Spleen (tissue), 13 donors: Measurements from ENCODE around the gene ZNF576. TPM values are rescaled to one million over a fixed set of nuclear protein-coding genes. Genes with fewer than 3 reads are reported as not detected.
"Not testable (repeated sequence)": the region's sequence is repeated elsewhere in the genome, so short reads cannot be mapped to it uniquely, and the experiment has no call there.

Source experiments
- DNase-seq: peaks from one replicate; pipeline ENCODE4 v3.0.0-alpha.2; 2020
- H3K27ac ChIP-seq, 8 donors: fragments of 200-600 bp; sonication (generic) in 7 of 8; 1 replicate in 4 of 8; 2 replicates in 4 of 8; pipeline versions ENCODE4 v1.5.0 to v1.8.0; 2016 to 2021; ENCODE audit warnings: inconsistent platforms in 4 of 8, mild to moderate bottlenecking in 4 of 8, moderate library complexity in 1 of 8
- H3K27me3 ChIP-seq, 7 donors: fragments of 200-600 bp; sonication (generic) in 6 of 7; replicated peaks in 1 of 7; 1 replicate in 4 of 7; 2 replicates in 3 of 7; pipeline versions ENCODE4 v1.5.0 to v1.8.0; 2016 to 2021; ENCODE audit warnings: inconsistent platforms in 3 of 7, mild to moderate bottlenecking in 1 of 7
- H3K36me3 ChIP-seq, 6 donors: fragments of 200-600 bp; sonication (generic) in 5 of 6; 1 replicate in 4 of 6; 2 replicates in 2 of 6; pipeline versions ENCODE4 v1.5.0 to v1.8.0; 2016 to 2021; ENCODE audit warnings: inconsistent platforms in 2 of 6
- H3K4me1 ChIP-seq, 6 donors: fragments of 200-600 bp; sonication (generic) in 5 of 6; 1 replicate in 3 of 6; 2 replicates in 3 of 6; pipeline versions ENCODE4 v1.5.0 to v1.8.0; 2016 to 2021; ENCODE audit warnings: inconsistent platforms in 3 of 6
- H3K4me3 ChIP-seq, 8 donors: fragments of 200-600 bp; sonication (generic) in 7 of 8; 1 replicate in 4 of 8; 2 replicates in 4 of 8; pipeline versions ENCODE4 v1.5.0 to v1.8.0; 2016 to 2021; ENCODE audit warnings: inconsistent platforms in 4 of 8, mild to moderate bottlenecking in 4 of 8, moderate library complexity in 2 of 8
- H3K9me3 ChIP-seq, 8 donors: fragments of 200-600 bp; sonication (generic) in 7 of 8; 1 replicate in 4 of 8; 2 replicates in 4 of 8; pipeline versions ENCODE4 v1.5.0 to v1.8.0; 2016 to 2021; ENCODE audit warnings: inconsistent platforms in 4 of 8
- POLR2A ChIP-seq, 3 donors: fragments of 450-650 bp; IDR thresholded peaks; one replicate each; pipeline ENCODE4 v1.5.1; 2017; ENCODE audit warnings: antibody characterized with exemption in 3 of 3, mild to moderate bottlenecking in 1 of 3
- POLR2AphosphoS5 ChIP-seq, 3 donors: sonication (generic); formaldehyde crosslinking; IDR thresholded peaks; one replicate each; pipeline ENCODE4 v1.5.1; 2017; ENCODE audit warnings: antibody characterized with exemption in 3 of 3
- WGBS, 5 donors: extraction: QIAGEN DNeasy Blood & Tissue Kit in 3 of 5; methylation state at CpG; one replicate each; pipeline versions ENCODE4 v1.1.5 to v1.1.7; 2013 to 2018; 5-methylcytosine and 5-hydroxymethylcytosine counted together
- intact Hi-C: fragments of 100-400 bp; cut with DNase I; formaldehyde crosslinking; loops from one replicate; pipeline ENCODE4 v1.15.0; 2023; ENCODE audit warnings: low total_unique reads
- long read RNA-seq, 2 donors: transcript quantifications; one replicate each; lab custom pipeline, GENCODE V29; 2026
- polyA plus RNA-seq, 3 donors: library from polyadenylated mRNA; stranded (reverse); fragments of 200-250 nt; gene quantifications; one replicate each; pipeline ENCODE4 v1.2.1, GENCODE V29; 2013
- total RNA-seq, 7 donors: library from RNA; depleted of rRNA in 3 of 7; stranded (reverse); fragments of >200 nt in 3 of 7; fragmentation: NEBNext Ultra II Directional in 4 of 7; extraction: Animal tissue kit (Norgen Biotek cat#: 25700) in 4 of 7; gene quantifications; one replicate each; pipeline versions ENCODE4 v1.1.0 to v1.2.1, GENCODE V29; 2016 to 2021
- TF ChIP-seq, protein P1 (sequence below), 11 experiments: fragments of 200-600 bp in 7 of 11; fragments of 450-650 bp in 4 of 11; sonication (generic) in 4 of 11; IDR thresholded peaks in 8 of 11; conservative IDR thresholded peaks in 3 of 11; 1 replicate in 7 of 11; 2 replicates in 4 of 11; pipeline versions ENCODE4 v1.4.0 to v1.8.0; 2016 to 2021; ENCODE audit warnings: antibody characterized with exemption in 11 of 11, inconsistent platforms in 4 of 11, mild to moderate bottlenecking in 1 of 11
- donor health status: healthy with polysubstance abuse.
- donor health status: DM: no; HTN: no; CAD: no; lungs with moderate emphysema.
- donor health status: DM: no; HTN: no; CAD: no.
- donor health status: Bipolar disorder and iron deficiency.
- donor health status: healthy.
- donor health status: DM: no; HTN: no; CAD: no.
- donor health status: DM: yes; HTN: yes; CAD: no.

The ZNF576 gene, protein sequence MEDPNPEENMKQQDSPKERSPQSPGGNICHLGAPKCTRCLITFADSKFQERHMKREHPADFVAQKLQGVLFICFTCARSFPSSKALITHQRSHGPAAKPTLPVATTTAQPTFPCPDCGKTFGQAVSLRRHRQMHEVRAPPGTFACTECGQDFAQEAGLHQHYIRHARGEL
- 10 to 100 TPM in 5 of 7 donors, 1 to 10 TPM in 2; 8.1 to 12.9 (median 11.5) TPM for total RNA-seq
- 10 to 100 TPM in 1 of 3 donors, 1 to 10 TPM in 2; 6.9 to 14.7 (median 9.8) TPM for polyA plus RNA-seq
- long read RNA-seq, donor 1, transcript ZNF576-201 (3 exons, 2,566 nt) = major isoform, 5 of 5 reads
- long read RNA-seq, donor 1, partial matches to known transcripts = 0 of 5 reads
- long read RNA-seq, donor 1, other reads (novel, unspliced or antisense) = 0 of 5 reads
- long read RNA-seq, donor 2, partial matches to known transcripts = 0 of 2 reads
- long read RNA-seq, donor 2, other reads (novel, unspliced or antisense) = 0 of 2 reads

DNA sequence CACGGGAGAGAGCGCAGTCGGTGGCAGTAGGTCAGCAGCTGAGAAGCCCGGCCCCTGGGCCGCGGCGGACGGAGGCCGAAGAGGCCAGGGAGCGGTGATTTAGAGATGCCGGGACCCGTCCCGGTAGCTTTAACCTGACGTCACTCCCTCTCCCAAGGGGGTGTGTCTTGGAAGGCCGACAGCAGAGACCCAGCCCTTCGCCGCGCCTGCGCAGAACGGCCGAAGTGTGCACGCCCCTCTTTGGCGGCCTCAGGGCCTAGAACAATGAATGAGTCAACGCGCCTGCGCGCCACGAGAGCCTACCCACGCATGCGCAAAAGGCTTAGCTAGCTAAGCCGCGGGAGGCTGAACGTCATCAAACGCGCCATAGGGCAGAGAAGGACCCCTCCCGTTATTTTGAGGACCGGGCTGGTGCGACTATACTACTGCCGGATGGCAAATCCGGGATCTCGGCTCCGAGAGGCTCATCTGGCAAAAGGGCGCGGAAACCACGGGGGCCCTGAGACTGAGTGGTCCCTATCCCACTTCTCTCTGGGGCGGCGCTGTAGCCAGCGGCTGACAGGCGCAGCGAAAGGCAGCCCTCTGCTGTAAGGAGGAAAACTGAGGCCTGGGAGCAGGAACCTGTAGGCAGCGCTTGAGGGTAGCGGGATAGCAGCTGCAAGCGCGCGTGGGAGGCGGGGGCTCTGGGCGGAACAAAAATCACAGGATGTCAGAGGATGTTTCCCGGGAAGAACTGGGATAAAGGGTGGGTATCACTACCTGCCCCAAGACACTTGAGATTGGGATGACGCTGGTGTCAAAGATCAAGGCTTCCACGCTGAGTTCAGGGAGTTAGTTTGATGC is at the start of gene ZNF576, which contains the start of gene IRGQ:
ZNF576 (plus strand) TSS at position 597 of the 843 bp plus-strand sequence. CDS start 514 bp downstream, outside the sequence.
IRGQ (minus strand) TSS at position 136 of the 843 bp plus-strand sequence. CDS start 796 bp downstream, outside the sequence.
- no peaks in the 10 kb centered on the region for H3K27me3 ChIP-seq
- TF ChIP-seq, protein P1, sequence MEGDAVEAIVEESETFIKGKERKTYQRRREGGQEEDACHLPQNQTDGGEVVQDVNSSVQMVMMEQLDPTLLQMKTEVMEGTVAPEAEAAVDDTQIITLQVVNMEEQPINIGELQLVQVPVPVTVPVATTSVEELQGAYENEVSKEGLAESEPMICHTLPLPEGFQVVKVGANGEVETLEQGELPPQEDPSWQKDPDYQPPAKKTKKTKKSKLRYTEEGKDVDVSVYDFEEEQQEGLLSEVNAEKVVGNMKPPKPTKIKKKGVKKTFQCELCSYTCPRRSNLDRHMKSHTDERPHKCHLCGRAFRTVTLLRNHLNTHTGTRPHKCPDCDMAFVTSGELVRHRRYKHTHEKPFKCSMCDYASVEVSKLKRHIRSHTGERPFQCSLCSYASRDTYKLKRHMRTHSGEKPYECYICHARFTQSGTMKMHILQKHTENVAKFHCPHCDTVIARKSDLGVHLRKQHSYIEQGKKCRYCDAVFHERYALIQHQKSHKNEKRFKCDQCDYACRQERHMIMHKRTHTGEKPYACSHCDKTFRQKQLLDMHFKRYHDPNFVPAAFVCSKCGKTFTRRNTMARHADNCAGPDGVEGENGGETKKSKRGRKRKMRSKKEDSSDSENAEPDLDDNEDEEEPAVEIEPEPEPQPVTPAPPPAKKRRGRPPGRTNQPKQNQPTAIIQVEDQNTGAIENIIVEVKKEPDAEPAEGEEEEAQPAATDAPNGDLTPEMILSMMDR (IDR thresholded peaks at IDR 0.05 in 8 of 11, conservative IDR thresholded peaks at IDR 0.05 in 3 of 11) = no peak
- TF ChIP-seq POLR2AphosphoS5 (IDR thresholded peaks at IDR 0.05) (peak; percentile 91 to 96 (median 95)), POLR2A (IDR thresholded peaks at IDR 0.05) (peak in 2 of 3 donors; percentile 61 to 89)
- H3K36me3 ChIP-seq = peaks cover 0 to 64% (median 41%) of the 10 kb centered on the region in 6 donors
- H3K27ac ChIP-seq = peak within 1 kb of the TSS; percentile 92 to 98 (median 97)
- intact Hi-C loops = no loop called here
- no peaks in the 10 kb centered on the region for H3K9me3 ChIP-seq
- peak; percentile 100 for DNase-seq
- H3K4me3 ChIP-seq = peak within 1 kb of the TSS; percentile 50 to 83 (median 68)
- 0 to 1% (median 0%) methylated on average over 27 to 60 of the region's 60 CpGs for WGBS, 5 donors
- peaks cover 24 to 60% (median 46%) of the 10 kb centered on the region in 6 donors for H3K4me1 ChIP-seq

DNA sequence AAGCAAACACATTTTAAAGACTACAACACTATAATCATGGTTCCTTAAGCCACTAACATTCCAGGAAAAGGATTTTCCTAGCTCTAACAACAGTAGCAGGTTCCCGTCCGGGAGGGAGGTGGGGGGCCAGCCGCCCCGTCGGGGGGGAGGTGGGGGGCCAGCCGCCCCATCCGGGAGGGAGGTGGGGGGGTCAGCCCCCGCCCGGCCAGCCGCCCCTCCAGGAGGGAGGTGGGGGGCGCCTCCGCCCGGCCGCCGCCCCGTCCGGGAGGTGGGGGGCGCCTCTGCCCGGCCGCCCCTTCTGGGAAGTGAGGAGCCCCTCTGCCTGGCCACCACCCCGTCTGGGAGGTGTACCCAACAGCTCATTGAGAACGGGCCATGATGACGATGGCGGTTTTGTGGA is 48.5 kb upstream of the ZNF576 start:
- H3K36me3 ChIP-seq = peaks cover 3 to 96% (median 58%) of the 10 kb centered on the region in 6 donors
- WGBS, 5 donors = 90 to 100% (median 99%) methylated on average over 4 to 20 of the region's 24 CpGs
- H3K4me1 ChIP-seq, H3K27me3 ChIP-seq, H3K27ac ChIP-seq, intact Hi-C loops, H3K9me3 ChIP-seq, H3K4me3 ChIP-seq: not testable (repeated sequence)
- peak; percentile 33 for DNase-seq

DNA sequence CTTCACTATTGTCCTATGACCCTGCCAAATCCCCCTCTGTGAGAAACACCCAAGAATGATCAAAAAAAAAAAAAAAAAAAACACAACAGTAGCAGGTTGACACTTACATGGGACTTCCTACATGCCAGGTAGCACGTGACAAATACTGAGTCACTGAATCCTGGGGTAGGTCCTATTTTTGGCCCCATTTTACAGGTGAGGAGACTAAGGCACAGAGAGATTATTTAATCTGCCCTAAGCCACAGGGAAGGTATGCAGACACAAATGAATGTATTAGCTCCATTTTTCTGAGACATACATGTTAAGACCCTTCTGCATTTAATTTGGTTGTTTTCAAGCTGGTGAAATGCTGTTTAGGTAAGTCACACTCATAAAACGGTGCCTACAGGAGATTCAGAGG is 47.7 kb upstream of the ZNF576 start:
- DNase-seq = no peak
- no peaks in the 10 kb centered on the region for H3K4me1 ChIP-seq
- peaks cover 3 to 96% (median 58%) of the 10 kb centered on the region in 6 donors for H3K36me3 ChIP-seq
- TF ChIP-seq POLR2AphosphoS5 (IDR thresholded peaks at IDR 0.05) (no peak), POLR2A (IDR thresholded peaks at IDR 0.05) (no peak)
- TF ChIP-seq, protein P1 (IDR thresholded peaks at IDR 0.05 in 8 of 11, conservative IDR thresholded peaks at IDR 0.05 in 3 of 11) = no peak
- H3K4me3 ChIP-seq = no peak overlapping the region
- H3K27ac ChIP-seq = no peak overlapping the region
- WGBS, 5 donors = 77 to 97% (median 85%) methylated on average over 2 of the region's 2 CpGs
- intact Hi-C loops = no loop called here
- no peaks in the 10 kb centered on the region for H3K9me3 ChIP-seq
- no peaks in the 10 kb centered on the region for H3K27me3 ChIP-seq

- Histone ChIP-seq H3K9me3 (no peaks in the 10 kb centered on the region), H3K27ac (no peak overlapping the region), H3K4me1 (peaks cover 0 to 16% (median 7%) of the 10 kb centered on the region in 6 donors), H3K36me3 (peaks cover 0 to 96% (median 45%) of the 10 kb centered on the region in 6 donors), H3K4me3 (no peak overlapping the region), H3K27me3 (no peaks in the 10 kb centered on the region)
- 91 to 97% (median 94%) methylated on average over 23 of the region's 23 CpGs for WGBS, 5 donors
- DNase-seq = peak; percentile 61
- intact Hi-C loops = no loop called here
- no peak for TF ChIP-seq POLR2A (IDR thresholded peaks at IDR 0.05)
Observed at GRCh38 chr19:43551399-43552197, 44.8 kb upstream of the ZNF576 start.
